KBM-7 (cell line): ENCODE results near the gene SNX9.
A peak's percentile ranks its signal among the peaks of the same experiment; 100 is the strongest.
"Not testable (repeated sequence)": the region's sequence is repeated elsewhere in the genome, so short reads cannot be mapped to it uniquely, and the experiment has no call there.

Experiments used
- DNase-seq: peaks from one replicate; pipeline ENCODE4 v3.0.0-alpha.2; 2015
- in situ Hi-C: fragments of 300-500 bp; cut with MboI; formaldehyde crosslinking; loops from 2 replicates; pipeline ENCODE4 v1.14.3; 2020; ENCODE audit warnings: low sequenced_read_pairs, low pct_unique_long_range_greater_than_20kb, mixed read lengths

Gene SNX9

DNA sequence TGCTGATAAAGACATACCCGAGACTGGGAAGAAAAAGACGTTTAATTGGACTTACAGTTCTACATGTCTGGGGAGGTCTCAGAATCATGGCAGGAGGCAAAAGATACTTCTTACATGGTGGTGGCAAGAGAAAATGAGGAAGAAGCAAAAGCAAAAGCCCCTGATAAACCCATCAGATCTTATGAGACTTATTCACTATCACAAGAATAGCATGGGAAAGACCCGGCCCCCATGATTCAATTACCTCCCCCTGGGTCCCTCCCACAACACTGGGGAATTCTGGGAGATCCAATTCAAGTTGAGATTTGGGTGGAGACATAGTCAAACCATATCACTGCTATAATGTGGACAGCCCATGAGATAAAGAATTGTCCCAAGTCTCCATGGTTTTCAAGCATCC lies 23.5 kb upstream of the SNX9 start:
- in situ Hi-C loops, DNase-seq: not testable (repeated sequence)

DNA sequence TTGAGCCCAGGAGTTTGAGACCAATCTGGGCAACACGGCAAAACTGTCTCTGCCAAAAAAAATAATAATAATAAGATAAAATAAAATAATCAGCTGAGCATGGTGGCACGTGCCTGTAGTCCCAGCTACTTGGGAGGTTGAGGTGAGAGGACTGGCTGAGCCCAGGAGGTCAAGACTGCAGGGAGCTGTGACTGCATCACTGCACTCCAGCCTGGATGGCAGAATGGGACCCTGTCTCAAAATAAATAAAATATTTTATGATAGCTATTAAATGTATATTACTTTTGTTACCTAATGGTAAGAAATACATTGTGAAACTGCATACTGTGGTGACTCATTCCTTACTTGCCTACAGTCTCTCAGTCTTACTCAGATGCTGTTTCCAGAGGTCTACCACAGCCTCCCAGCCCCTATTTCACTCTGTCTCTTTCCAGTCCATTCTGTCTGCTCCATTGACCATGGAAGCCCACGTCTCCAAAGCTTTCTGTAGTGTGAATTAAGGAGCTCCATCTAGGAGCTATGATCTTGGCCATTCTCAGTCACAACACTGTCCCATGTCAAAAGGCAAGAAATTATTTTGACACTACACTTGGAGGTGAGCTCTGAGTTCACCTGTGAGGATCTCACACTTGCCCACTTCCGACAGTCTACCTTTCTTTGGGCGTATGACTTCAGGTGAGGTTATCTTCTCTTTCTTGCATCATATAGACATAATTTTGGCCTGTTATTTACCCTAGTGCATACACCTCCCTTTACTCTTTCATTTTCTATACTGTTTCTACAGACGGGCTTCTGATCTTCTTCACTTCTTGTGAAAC lies 22.4 kb upstream of the SNX9 start:
- in situ Hi-C loops: no loop called here
- DNase-seq: no peak

DNA sequence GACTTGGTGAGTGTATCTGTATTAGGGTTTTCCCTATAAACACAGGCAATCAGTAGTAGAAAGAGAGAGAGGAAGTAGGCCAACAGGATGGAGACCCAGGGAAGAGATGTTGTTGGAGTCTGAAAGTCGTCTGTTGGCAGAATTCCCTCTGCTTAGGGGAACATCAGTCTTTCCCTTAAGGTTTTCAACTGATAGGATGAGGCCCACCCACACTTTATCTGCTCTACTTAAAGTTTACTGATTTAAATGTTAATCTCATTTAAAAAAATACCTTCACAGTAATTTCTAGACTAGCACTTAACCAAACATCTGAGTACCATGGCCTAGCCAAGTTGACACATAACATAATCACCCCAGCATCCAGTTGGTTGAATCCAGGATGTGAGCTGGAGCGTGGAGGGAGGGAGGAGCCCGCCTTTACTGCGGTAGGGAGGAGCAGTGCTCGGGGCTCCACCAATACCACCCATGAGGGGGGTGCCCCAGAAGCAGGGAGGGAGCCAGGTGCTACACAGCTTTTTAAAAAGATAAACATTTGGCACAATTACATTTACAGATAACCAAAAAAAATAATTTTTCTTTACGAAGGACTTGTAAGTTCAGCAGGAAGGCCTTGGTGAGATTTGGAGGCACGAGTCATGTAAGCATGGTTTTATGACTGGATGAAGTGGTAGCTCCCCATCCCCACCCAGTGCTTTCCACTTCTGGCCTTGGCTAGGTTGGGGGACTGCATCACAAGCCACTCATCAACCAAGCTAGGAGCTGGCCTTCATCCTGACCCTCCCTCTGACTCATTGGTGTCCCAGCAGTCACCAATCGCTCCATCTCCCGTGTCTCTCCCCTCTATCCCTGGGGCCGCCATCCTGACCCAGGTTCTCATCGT lies 18.4 kb upstream of the SNX9 start:
- in situ Hi-C loops: no loop called here
- no peak for DNase-seq

DNA sequence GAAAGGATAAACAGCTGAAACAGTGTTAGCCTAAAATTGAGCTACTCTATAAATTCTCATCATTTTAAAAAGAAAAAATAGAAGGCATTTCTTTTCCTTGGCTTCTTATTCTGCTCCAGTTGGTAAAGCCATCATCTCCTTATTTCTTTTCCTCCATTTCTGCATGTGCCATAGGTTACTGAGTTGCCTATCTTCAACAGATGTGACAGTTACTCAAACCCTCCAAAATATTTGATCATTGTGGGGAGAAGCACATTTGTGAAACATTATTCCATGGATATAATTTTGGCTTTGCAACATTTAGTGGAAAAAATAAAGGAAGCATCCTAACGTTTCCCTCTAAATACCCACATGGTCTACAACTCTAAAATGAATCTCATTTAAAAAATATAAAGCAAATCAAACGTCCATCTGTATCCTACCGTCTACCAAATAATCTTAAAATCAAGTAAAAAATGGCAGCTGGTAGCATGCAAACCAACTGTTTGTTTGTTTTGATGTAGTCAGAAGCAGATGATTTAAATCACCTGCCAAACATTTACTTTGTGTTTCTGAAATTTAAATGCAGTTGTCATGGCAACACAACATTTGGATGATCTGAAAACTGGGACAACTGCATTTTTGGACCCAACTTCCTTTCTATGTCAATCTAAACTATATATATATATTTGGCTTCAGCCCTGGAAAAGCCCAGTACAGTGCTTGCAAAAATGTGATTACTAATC lies 16.8 kb upstream of the SNX9 start:
- no peak for DNase-seq
- in situ Hi-C loops: no loop called here

DNA sequence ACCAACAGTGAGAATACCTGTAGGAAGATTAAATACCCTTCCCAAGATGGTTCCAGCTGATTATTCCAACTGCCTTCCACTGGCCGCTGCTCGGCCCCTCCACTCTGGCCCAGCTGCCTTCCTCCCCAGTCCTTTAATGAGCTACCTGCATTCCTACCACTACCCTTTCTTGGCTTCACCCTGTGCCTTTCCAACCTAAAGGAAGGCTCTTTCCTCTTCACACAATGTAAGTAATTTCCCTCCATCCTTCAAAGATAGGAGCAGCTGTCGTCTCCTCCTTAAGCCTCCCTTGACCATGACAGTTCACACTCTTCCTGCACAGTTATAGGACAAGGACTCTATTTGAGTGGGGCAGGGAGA lies 16.2 kb upstream of the SNX9 start:
- DNase-seq: no peak
- in situ Hi-C loops: no loop called here

DNA sequence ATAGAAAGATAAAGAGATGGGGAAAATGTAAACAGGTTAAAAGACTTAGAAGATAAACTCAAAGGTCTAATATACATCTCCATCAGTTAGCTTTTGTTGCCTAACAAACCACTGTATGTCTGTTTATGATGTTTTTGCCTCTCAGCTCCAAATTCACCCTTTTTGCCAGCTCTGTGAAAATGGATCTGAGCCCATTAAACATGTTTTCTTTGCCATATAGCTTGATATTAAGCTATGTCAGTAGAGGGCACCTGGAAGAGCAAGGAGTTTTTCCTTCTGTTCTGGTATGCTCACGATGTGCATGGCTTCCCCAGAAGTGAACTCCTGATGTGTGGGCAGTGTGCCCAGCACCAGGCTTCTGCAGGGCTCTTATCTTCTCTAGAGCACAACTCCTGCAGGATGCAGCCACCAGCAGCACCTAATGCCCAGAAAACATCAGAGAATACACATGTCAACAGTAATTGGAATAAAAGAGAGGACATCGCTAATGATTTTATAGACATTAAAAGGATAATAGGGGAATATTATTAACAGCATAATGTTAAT lies 14.6 kb upstream of the SNX9 start:
- no peak for DNase-seq
- in situ Hi-C loops: no loop called here

DNA sequence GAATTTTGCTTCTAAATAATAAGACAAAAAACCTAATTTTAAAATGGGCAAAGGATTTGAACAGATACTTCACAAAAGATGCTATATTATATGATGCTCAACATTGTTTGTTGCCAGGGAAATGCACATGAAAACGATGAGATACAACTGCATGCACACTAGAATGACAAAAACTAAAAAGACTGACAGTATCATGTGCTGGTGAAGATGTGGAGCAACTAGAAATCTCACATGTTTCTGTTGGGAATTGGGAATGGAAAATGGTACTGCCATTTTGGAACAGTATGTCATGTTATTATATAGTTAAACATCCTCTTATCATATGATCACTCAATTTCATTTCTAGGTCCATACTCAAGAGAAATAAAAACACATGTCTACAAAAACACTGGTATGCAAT lies 13.4 kb upstream of the SNX9 start:
- in situ Hi-C loops: no loop called here
- no peak for DNase-seq

DNA sequence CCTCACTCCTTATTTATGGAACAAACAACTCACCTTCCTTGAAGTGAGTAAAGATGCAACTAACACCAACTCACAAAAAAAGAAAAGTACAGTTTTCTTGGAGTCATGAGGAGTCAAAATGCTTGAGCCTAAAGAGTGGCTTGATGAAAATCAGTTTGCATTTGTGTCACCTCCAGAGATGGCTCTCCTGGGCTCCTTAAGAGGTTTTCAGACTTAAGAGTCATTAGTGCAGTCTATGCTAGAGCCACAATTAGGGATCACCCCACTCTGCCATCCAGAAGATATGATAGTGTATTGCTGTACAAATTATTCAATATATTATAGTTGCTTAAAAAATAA lies 11.9 kb upstream of the SNX9 start:
- in situ Hi-C loops: no loop called here
- no peak for DNase-seq

DNA sequence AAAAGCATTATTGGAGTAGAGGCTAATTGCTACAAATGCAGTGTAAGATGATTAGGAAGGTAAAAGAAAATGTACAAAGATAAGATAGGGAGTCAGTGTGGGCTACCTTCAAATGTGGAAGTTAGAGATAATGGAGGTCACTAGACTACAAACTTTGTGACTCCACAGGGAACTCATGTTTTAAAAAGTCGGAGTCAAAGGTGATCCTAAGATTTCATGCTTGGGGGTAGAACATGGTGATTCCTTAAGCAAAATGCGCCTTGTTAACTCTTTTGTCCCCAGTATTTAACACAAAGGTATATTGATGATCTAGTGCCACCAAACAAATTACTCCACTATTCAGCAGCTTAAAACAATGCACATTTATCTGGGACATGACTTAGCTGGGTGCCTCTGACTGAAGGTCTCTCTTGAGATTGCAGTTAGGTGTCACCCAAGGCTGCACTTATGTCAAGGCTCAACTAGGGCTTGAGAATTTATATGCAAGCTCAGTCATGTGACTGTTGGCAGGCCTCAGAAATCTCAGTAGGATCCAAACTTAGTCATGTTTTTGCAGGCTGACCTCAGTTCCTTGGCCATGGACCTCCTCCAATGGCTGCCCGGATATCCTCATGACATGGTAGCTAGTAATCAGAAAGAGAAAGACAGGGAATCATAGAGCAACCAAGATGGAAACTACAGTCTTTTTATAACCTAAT lies 11.4 kb upstream of the SNX9 start:
- DNase-seq: no peak
- in situ Hi-C loops: no loop called here

DNA sequence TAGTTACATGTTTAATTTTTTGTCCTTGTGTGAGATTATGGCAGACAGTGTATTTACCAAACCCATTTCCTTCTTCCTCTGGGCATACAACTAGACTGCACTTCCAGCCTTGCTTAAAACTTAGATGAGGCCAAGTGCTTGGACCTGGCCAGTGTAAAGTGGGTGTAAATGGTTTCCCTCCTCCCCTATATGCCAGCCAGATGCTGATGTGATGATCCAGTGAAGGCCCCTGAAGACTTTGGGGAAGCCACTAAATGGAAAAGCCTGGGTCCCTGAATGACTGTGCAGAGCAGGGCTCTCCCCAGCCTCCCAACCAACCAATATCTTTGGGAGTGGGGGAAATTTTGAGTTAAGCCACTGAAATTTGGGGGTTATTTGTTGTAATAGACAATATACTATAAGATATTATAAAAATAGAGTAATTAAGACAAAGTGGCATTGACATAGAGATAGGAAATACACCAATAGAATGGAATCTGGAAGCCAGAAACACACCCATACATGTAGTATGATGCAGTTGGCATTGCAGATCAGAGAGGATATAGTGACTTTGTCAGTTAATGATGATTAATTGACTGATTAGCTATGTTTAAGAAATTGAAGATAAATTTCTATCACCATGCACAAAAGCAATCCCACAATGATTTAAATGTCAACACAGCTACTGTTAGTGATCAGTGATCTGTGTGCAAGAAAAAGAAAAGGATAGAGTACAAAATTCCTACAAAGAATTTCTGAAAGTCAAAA lies 10.4 kb upstream of the SNX9 start:
- DNase-seq: no peak
- in situ Hi-C loops: no loop called here

DNA sequence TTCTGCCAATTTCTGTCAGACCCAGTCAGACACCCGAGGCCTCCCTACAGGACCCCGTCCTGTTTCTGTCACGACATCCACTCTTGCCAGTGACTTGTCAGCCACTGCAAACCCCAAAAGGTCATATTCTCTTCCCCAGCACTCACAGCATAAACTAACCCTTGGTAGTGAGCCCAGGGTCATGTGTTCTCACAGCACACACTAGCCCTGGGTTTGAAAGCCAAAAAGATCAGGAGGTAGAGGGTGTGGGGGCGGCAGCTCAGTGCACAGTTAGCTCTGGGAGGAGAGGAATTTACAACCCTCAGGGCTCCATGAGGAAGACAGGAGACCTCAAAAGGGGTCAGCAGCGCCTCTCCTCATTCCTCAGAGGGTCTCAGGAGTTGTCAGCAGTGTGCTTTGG lies 9.9 kb upstream of the SNX9 start:
- in situ Hi-C loops: no loop called here
- DNase-seq: no peak

DNA sequence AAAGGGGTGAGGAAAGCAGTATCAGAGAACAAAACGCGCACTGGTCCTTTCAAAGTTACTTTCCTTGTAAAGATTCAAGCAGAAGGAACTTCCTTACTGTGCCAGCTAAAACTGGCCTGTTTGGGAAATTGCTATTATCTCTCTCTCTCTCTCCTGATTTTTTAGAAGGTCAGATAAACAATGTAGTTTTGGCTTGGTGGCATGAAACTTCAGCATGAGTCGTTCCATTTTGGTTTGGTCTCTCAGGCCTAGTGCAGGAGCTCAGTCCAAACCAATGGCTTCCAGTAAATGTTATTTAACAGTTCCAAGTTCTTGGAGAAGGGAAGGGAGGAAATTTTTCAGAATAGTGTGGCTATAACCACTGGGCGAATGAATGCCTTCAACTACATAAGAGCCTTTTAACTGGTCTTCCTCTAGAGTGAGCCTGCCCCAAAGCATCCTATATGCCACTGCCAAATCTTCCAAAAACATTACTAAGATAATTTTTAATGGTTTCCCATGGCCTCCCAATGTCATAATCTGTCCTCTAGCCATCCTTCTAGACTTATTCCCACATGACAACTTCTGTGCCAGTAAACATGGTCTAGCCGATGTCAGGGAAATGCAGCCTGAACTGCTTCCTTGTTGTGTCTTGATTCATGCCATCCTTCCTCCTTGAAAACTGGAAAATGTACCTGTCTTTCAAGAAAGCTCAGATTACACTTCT lies 9.1 kb upstream of the SNX9 start:
- DNase-seq: no peak
- in situ Hi-C loops: no loop called here

DNA sequence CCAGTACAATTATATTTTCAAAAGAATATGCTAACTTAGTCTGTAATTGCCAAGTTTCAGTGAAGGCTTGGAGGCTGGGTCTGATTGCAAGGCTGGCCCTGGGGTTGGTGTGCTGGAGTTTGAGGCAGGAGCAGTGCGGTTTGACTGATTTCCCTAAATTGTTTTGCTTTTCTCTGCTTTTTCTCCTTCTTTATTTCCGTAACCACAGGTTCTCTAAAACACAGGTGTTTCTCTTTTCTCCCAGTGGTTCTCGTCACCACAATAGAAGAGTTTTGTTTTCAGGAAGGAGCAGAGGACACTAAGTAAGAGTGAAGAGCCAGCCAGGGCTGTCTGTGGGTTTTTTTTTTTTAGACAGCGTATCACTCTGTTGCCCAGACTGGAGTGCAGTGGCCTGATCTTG lies 8.2 kb upstream of the SNX9 start:
- in situ Hi-C loops: no loop called here
- peak; percentile 91 for DNase-seq

DNA sequence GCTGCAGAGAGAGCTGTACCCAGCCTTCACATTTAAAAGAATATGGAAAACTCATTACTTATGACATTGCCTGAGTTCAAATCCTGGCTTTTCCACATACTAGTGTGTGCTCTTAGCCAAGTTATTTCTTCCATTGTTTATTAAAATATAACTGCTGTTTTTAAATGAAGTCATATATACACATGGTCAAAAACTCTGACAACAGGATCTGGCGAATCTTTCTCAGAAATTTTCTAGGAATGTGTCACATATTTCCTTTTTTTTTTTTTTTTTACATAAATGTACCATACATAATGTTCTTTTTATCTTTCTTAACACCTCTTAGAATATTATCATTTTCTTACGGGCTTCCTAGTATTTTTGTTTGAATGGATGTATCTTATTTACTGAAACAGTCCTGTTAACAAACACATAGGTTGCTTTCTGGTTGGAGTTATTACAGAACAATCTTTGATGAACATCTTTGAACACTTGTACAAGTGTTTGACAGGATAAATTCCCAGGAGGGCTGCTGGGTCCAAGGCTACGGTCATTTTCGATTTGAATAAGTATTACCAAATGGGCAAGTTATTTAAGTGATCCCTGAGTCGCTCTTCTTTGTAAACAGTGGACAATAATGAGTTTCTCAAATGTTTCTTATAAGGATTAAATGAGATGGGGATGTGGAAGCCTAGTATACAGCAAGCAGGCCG lies 1.6 kb upstream of the SNX9 start:
- in situ Hi-C loops: no loop called here
- no peak for DNase-seq

DNA sequence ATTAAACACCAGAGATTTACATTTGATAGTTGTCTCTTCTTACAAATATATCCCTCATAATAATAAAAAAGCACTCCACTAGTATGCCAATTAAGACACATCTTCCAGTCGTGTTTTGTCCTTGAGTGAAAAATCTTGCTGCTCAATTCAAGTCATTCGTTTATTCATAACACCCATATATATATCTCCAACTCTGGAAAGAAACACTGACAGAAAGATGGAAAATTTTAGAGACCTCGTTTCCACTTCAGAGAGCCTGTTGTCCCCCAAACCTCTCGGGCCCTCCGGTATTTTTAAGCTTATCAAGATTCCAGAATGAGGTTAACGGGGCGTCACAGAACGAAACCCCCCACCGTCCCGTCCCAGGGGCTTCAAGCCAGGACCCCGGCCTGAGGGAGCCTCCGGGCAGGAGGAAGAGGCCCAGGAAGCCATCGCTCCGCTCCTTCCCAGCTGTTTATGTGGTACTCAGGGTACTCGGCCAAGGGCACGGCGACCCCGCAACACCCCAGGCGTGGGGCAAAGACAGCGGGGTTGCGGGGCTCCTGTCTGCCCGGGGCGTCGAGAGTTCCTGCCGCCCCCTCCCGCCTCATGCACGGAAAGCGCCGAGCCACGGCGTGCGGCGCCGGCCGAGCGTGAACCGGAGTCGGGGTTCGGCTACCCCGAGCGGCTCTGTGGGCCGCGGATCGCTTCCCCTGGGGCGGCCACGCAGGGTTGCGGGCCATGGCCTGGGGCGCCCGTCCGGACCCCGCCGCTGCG lies 623 bp upstream of the SNX9 start:
- in situ Hi-C loops: no loop called here

DNA sequence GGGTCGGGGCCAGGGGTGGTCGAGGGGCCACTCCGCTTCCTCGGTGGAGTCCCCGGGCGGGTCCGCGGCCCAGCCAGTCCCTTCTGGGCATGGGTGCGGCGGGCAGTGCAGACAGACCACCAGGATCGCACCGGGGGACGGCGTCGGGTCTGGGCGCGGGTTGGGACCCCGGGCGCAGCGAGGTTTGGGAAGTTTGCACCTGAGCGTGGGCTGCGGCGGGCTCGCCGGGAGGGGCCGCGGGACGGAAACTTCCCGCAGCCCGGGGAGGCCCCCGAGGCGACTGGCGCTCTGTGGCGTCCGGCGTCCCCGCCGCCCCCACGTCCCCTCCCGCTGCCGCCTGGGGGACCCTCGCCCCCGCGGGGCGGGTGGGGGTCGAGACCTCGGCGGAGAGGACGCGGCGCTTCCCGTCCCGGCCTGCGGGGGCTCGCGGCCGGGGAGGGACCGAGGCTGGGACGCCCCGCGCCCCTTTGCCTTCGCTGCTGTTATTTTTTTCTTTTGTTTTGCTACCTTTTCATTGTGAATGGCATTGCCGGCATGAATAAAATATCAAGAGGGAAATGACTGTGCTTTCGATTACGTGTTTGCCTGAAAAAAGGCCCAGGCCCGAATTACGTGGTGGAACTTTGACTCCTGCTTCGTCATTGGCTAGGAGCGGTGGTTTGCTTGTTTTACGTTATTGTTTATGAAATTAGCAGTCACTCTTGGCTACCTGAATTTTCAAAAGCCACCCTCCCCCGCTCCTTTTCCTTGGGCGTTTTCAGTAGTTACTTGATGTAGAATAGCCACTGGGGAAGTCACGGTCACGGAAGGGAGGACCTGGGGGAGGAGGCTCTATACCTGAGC lies 703 bp downstream of the SNX9 start:
- in situ Hi-C loops: no loop called here
- peak; percentile 45 for DNase-seq

More for the DNA sequence above, 623 bp upstream of the SNX9 start:
- no peak for DNase-seq
